Measurements from ENCODE around the gene KREMEN1.
A peak's percentile ranks its signal among the peaks of the same experiment; 100 is the strongest.
"Not testable (repeated sequence)": the region's sequence is repeated elsewhere in the genome, so short reads cannot be mapped to it uniquely, and the experiment has no call there.

KREMEN1 gene, protein sequence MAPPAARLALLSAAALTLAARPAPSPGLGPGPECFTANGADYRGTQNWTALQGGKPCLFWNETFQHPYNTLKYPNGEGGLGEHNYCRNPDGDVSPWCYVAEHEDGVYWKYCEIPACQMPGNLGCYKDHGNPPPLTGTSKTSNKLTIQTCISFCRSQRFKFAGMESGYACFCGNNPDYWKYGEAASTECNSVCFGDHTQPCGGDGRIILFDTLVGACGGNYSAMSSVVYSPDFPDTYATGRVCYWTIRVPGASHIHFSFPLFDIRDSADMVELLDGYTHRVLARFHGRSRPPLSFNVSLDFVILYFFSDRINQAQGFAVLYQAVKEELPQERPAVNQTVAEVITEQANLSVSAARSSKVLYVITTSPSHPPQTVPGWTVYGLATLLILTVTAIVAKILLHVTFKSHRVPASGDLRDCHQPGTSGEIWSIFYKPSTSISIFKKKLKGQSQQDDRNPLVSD

DNA sequence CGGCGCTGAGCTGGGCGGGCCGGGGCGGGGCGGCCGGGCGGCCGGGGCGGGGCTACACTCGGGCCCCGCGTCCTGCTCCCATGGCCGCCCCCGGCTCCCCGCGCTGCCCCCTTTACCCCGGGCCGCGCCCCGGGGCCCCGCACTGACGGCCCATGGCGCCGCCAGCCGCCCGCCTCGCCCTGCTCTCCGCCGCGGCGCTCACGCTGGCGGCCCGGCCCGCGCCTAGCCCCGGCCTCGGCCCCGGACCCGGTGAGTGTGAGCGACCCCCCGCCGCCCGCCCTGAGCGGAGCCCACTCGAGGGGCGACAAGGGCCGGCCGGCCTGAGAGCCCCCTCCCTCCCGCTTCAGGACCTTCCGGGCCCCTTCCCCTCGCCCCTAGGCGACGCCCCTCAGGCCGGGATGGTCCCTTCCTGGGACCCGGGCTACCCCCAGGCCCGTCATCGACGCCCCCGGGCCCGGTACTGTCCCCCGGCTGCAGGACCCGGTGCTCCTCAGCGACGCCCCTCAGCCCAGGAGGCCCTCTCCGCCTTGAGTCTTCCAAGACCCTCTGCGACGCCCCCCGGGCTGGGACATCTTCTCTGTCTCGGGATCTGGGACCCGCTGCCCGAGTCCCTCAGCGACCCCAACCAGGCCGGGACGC, at the start of gene KREMEN1:
Gene KREMEN1 (plus strand): TSS at position 57 of the 639 bp plus-strand sequence. CDS start 96 bp downstream, at position 153.
- no peak for DNase-seq (ENCODE audit: low read depth in 2 of 2)

DNA sequence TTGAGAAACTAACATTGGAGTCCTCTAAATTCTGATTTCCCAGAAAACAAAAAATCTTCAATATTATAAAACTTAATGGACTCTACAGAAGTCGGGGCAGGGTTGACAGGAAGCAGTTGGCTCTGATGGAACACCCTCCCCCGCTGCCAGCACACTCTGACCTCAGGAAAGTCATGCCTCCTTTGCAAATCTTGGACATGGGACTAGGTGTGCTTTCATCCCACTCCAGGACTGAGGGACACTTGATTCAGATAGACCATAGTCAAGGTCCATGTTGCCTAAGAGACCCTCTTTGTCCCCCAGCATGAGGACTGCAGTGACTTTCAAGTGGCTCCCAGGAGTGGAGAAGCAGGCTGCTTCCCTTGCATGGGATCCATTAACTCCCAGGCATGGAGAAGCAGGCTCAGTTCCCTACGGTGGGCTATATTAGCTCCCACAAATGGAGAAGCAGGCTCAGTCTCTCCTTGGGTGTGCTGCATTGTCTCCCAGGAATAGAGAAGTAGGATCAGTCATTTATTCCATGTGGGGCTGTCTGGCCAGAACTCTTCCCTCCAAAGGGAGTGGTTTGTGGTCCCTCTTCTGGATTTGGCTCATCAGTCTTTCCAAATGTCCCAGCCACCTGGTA, 49.6 kb upstream of the KREMEN1 start:
- DNase-seq (ENCODE audit: low read depth in 2 of 2): no peak

DNA sequence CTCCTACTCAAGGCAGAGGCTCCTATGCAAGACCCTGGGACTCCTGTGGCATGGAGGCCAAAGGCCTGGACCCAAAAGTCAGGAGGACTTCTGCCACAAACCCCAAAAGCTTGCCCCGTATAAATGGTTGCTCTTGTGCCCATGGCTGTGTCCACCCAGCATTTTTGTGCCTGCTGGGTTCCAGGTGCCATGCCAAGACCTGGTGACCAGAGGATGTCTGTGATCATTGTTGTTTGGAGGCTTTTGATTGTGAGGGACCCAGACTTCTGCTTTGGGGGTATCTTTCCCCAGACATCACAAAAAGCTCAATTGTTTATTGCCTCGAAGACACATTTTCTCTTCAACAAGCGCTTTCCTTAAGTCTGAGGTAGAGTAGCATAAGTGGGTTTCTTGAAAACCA, 46.3 kb upstream of the KREMEN1 start:
- no peak for DNase-seq (ENCODE audit: low read depth in 2 of 2)

DNA sequence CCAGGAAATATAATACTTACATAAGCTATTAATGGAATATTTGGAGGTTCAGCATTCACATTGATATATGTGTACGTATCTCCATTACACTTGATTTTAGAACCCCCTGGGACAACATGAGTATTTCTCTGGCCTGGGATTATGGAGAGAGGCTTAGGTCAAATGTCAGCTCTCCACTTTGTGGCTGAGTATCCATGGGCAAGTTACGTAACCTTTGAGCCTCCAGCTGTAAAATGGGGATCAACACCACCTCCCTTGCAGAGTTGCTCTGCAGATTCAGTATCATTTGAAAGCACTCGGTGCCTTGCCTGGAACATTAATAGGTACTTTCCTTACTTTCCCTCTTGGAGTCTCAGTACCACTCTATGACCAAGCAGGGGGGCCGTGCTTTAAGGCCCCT, 44.4 kb upstream of the KREMEN1 start:
- no peak for DNase-seq (ENCODE audit: low read depth in 2 of 2)

DNA sequence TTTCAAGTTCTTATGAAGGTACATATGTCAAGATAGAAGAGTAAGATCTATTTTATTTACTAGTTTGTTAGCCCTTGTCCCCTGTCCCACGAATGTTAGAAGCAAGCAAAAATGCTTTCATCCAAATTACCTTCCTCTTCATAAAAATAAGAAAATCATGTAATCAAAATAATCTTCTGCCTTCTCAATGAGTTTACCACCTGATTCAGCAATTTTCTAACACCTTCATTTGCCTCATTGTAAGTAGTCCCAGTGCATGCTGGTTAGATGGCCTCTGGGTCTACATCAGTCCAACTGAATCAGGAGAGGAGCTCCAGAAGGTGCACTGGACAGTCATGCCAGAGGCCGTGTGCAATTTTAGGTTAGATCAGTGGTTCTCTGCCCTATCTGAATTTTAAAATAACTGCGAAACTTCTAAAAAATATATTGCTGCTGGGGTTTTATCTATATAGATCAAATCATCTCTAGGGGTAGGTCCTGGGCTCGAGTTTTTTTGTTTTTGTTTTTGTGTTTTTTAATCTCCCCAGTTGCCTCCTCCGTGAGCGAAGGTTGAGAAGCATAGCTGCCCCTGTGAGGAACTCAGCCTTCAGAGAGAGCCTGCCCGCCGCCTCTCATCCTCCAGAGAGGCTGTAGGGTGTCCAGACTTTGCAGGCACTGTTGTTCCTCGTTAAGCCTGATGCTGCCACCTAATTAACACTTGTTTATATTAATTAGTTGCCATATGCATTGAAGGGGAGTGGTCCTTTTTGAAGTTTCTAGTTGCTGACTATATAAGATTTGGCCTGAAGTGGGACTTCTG, 43.4 kb upstream of the KREMEN1 start:
- no peak for DNase-seq (ENCODE audit: low read depth in 2 of 2)

DNA sequence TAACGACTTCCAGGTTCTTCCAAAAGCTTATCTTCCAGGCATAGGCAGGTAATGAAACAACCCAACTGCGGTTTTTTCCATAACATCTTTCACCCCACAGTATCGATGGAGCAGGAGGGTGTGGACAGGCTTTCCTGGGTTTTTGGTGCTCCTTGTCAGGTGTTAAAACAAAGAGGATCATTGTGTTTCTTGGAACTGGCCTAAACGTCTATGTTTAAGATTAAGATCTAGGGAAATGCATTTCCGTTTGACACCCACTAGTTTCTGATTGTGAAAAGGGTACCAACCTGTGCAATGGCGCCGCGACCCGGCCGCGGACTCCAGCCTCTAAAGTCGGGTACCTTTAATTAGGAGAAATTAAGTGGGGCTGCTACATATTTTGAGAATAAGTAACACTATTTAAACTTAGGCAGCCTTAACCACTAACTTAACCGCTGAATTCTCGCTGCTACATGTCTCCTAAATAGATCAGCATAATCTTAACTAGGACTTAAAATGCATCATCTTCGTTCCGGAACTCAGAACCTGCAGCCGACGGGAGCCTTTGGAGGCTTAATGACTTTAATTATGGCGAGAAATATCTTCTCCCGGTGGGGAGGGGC, 42.7 kb upstream of the KREMEN1 start:
- no peak for DNase-seq (ENCODE audit: low read depth in 2 of 2)

DNA sequence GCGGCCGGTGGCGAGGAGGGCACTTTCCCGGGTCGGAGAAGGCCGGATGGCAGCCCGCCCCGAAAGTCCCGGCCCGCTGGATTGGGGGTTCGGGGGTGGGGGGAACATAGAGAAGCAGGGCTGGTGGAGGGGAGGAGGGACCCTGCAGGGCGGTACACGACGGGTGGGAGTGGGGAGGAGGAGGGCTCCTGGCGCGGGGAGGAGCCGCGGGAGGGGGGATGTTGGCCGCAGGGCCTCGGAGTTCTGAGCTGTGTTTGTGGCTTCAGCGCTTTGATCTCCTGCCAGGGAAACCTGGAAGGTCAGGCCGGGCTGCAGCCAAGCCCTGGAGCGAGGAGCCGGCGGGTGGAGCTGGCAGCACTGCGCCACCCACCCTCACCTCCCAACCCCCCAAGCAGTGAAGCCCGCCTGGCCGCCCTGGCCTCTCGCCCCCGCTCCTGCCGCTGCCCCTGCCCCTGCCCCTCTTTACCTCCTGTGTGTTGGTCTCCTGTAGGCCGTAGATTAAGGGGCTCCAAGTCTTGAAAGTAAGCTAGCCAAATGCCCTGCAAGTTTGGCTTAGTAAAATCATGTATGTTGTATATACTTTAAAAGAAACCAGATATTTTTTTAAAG, 42.1 kb upstream of the KREMEN1 start:
- DNase-seq (ENCODE audit: low read depth in 2 of 2): no peak

DNA sequence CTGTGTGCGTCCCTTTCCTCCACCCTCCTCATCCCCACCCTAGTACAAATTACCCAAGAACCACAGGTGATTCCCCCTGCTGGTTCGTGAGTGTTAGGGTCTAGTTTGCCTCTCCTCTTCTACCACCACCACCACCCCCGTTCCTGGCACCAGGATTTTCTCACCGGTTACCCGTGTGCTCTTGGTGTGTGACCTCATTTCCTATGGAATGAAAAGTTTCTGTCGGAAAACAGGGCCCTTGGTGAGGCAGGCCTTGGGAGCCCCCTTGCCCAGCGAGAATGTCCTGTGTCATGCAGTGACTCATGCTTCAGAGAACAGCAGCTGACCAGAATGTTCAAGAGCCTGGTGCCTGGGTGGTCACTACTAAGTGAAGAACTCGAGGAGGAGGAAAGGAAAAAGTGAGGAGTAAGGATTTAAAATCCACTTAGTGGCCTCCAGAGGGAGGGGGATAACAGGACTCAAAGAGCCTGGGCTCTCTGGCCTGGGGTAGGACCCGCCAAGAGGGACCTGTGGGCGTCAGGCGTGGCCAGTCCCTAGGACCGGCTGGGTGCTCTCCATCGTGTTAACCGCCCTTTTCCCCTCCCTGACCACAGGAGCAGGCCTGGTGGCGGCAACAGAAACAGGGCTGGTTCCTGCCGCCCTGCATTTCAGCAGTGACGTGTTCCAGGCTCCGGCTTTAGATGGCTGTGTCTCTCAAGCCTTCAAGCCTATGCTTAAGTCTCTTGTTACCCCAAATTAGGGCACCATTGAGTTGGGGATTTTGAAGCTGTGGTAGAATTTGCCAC, 41.4 kb upstream of the KREMEN1 start:
- DNase-seq (ENCODE audit: low read depth in 2 of 2): no peak

DNA sequence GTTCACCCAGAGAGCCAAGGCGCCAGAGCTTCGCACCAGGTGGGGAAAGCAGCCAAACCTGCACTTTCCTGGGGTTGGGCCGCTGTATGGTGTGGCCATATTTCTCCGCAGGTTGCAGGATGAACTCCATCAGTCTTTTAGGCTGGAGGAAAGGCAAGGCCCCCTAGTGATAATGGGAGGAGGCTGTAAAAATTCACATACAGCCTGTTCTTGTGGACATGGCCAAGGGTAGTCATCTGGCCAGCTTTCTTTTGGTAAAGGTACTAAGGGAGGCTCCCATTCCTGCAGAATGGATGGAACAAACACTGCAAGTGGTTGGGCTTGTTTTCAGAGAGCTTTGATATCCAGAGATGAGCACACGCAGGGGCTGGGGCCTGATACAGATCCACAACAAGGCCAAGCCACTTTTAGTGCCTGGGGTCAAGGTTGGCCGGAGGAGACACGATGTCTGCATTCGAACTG, 40.8 kb upstream of the KREMEN1 start:
- DNase-seq (ENCODE audit: low read depth in 2 of 2): no peak

DNA sequence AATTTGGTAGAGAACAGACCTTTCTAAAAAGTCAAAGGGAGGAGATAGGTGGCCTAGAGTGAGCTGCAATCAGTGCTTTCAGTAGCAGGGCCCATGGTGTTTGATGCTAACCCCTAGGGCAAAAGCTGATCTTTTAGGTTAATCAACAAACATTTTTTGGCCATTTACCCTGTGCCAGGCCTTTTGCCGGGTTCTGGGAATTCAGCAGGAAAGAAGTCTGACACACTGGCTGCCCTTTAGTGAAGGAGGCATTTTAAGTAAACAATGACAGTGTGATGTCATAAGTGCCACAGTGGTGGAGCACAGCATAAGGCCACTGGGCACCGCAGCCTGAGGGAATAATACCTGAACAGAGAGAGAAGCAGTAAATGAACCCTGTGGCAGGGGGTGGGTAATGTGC, 40.3 kb upstream of the KREMEN1 start:
- DNase-seq (ENCODE audit: low read depth in 2 of 2): no peak

DNA sequence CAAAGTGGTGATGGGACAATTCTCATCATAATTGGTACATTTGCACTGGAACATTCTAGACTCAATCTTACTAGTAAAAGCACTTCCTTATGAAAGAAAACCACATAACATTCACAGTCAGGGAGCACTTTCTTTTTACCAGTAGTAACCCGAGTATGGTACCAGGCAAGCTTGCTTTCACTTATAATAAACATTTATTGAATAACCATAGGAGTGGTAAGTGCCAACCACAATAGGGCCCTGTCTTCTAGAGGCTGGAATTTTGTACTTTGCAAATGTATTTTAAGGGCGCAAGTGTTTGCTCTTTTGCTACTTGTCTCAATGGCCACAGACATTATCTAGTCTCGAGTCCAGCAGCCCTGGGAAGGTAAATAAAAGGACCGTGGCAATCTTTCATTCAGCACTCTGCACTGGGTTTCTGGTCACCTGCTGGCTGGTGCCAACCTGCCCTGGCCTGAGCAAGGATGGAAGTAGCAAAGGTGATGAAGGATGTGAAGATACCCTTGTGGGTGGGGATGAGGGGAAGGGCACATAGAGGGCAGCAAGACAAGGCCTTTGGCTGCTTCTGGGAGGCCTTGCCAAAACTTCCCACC, 35.4 kb upstream of the KREMEN1 start:
- no peak for DNase-seq (ENCODE audit: low read depth in 2 of 2)

DNA sequence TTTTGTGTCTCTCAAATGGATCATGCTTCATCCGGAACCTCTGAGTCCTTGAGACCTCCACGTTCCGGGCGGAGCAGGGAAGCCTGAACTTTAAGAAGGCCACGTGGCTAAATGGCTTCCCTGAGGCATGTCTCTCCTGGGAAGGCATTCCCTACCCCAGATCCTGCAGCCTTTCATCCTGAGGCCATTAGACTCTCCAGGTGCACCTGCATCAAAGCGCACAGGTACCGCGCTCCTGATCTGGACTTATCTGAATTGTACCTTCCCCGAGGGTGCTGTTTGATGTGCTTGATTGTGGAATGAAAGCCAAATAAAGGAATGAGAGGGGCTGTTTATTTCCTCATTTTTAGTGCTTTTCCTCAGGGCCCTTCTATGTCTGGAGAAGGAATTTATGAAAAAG, 33.7 kb upstream of the KREMEN1 start:
- DNase-seq (ENCODE audit: low read depth in 2 of 2): no peak

DNA sequence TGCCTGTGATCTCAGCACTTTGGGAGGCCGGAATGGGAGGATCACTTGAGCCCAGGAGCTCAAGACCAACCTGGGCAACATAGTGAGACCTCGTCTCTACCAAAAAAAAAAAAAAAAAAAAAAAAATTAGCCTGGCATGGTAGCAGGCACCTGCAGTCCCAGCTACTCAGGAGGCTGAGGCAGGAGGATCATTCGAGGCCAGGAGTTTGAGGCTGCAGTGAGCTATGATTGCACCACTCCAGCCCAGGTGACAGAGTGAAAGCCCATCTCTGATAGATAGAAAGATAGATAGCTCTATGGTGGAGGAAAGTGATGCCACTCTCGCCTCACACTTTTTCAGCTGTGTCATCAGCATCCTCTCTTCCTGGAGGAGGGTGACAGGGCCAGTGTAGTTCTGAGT, 33.2 kb upstream of the KREMEN1 start:
- DNase-seq (ENCODE audit: low read depth in 2 of 2): not testable (repeated sequence)

DNA sequence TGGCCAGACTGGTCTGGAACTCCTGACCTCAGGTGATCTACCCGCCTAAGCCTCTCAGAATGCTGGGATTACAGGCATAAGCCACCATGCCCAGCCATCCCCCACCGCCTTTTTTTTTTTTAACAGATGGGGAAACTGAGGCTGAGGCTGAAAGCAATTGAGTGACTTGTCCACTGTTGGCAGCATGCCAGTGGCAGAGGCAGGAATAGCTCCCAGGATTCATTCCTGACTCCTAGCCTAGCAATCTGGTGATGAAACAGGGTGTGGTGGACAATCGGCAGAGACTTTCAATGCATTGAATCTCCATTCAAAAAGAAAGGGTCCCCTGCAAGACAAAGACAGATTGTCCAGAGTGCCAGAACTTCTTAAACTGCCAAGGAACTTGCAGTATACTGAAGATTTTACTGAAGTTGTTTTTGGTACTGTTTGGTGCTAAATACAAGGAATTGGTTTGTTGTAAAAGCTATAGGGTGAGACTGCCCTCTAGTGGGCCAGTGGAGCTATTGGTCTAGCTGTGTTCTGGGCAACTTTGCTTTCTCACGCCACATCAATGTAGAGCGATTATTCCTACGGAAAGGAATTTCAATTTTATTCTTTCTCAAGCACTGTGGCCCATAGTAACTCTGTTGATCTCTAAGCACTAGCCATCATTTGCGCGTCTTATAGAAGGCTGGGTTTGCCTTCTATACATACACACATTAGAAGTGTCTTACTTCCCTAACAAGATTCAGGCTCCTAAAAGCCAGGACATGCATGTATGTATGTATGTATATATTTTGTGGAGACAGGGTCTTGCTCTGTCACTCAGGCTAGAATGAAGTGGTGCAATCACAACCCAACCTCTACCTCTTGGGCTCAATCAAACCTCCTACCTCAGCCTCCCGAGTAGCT, 32.2 kb upstream of the KREMEN1 start:
- DNase-seq (ENCODE audit: low read depth in 2 of 2): peak; percentile 39 to 44

DNA sequence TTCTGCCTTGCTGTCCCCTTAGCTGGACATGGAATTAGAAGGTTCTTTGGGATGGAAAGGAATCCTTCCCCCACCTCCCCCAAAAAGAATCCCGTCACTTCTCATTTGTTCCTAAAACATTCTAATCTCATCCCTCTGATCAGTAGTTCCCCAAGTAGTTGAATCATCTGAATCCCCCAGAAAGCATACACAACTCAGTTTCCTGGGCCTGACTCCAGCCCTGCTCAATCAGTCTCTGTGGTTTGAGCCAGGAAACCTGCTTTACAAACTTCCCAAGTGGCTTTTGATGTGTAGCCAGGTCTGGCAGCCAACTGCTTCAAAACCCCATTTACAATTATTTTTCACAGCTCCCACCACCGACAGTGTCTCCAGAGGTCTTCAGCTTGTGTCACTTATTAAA, 31.4 kb upstream of the KREMEN1 start:
- no peak for DNase-seq (ENCODE audit: low read depth in 2 of 2)

DNA sequence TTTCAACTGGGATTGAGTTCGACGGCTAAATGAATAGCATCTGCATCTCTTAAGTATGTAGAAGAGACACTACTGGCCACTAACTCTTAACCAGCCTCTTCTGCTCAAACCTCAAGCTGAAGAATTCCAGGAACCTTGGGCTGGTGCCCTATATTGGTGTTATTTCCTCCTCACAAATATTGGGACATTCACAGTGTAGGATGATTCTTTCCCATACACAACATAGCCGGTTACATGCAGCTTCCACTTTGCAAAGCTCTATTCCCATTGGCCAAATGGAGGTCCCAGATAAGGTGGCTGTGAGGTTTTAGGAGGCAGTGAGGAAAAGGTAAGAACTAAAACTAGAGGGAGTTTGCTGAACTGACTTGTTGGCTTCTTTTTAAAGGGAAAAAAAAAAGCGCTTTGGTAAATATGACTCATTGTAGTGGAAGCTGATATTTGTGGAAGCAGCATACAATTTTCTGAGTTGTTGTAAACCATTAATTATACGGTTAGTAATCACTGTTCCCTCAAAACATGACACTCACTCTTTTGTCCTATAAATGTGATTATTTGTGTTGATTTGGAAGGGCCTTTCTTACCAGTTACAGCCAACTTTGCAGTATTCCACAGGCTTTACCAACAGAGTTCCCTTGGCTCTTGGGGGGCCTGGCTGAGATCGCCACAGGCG, 28.8 kb upstream of the KREMEN1 start:
- DNase-seq (ENCODE audit: low read depth in 2 of 2): no peak

DNA sequence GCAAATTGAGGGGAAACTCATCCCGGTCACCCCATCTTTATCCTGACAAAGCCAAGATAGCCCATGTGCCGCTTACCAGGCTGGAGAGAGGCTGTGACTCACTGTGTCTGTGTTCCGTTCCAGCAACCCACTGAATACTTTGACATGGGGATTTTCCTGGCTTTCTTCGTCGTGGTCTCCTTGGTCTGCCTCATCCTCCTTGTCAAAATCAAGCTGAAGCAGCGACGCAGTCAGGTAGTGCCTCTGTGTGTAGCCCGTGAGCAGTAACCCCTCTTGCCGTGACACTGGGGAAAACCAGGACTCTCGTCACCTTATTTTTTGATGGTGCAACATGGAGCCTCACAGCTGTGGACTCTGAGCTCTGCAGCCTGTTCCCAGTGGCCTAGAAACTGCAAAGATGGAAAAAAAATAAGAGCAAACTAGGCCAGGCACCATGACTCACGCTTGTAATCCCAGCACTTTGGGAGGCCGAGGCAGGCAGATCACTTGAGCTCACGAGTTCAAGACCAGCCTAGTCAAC, 28.1 kb upstream of the KREMEN1 start:
- no peak for DNase-seq (ENCODE audit: low read depth in 2 of 2)
